ENCODE measurements around the gene RIOK2.

DNA sequence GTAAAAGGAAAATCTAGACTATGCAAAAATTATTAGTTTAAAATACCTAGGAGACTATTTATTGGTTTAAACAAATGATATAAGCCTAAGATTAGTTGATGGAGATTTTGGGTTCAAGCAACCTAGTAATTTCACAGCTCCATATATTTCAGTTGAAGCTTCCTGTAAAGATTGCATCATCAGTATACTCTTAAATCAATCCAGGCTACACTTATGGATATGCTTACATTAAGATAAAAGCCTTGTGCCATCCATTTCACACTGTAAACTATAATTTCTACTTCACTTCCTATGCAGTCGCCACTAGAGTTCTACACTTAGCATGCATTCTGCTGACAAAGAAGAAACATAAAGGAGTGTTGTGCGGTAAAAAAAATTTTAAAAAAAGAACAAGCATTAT lies 33.3 kb downstream of the RIOK2 start:
- no peak for TF ChIP-seq POLR2A (IDR thresholded peaks at IDR 0.05; ENCODE audit: low read depth, low read length)
- no peak for TF ChIP-seq POLR2AphosphoS5 (IDR thresholded peaks at IDR 0.05; ENCODE audit: low read depth, low read length)
- TF ChIP-seq POU2F2 (IDR thresholded peaks at IDR 0.05; ENCODE audit: low read depth, low read length): no peak
